IgD-negative memory B cell (primary cell): ENCODE measurements around the gene KRT25. TPM values are rescaled to one million over a fixed set of nuclear protein-coding genes. Genes with fewer than 3 reads are reported as not detected.

Experiments used
- H3K27ac Mint-ChIP-seq, 3 donors: one replicate each; pipeline ENCODE4 v1.8.0; 2020 to 2022; ENCODE audit warnings: mild to moderate bottlenecking in 3 of 3, mixed read lengths in 3 of 3, moderate library complexity in 1 of 3
- H3K27me3 Mint-ChIP-seq: one replicate; pipeline ENCODE4 v1.8.0; 2021; ENCODE audit warnings: mixed read lengths
- H3K36me3 Mint-ChIP-seq: one replicate; pipeline ENCODE4 v1.8.0; 2020; ENCODE audit warnings: mild to moderate bottlenecking, mixed read lengths
- H3K4me1 Mint-ChIP-seq, 3 donors: one replicate each; pipeline ENCODE4 v1.8.0; 2020 to 2022; ENCODE audit warnings: mixed read lengths in 3 of 3, mild to moderate bottlenecking in 1 of 3
- H3K4me3 Mint-ChIP-seq, 4 donors: one replicate each; pipeline ENCODE4 v1.8.0; 2020 to 2022; ENCODE audit warnings: mild to moderate bottlenecking in 4 of 4, mixed read lengths in 4 of 4, moderate library complexity in 3 of 4
- H3K9me3 Mint-ChIP-seq, 3 donors: one replicate each; pipeline ENCODE4 v1.8.0; 2020 to 2021; ENCODE audit warnings: mixed read lengths in 3 of 3, mild to moderate bottlenecking in 1 of 3
- polyA plus RNA-seq: library from polyadenylated mRNA; unstranded; fragments of 300-500 nt; fragmentation: Illumina TruSeq; gene quantifications from one replicate; pipeline ENCODE4 v1.2.3, GENCODE V29; 2021

The KRT25 gene
- polyA plus RNA-seq, 1 donor from 2014 or later: not detected

DNA sequence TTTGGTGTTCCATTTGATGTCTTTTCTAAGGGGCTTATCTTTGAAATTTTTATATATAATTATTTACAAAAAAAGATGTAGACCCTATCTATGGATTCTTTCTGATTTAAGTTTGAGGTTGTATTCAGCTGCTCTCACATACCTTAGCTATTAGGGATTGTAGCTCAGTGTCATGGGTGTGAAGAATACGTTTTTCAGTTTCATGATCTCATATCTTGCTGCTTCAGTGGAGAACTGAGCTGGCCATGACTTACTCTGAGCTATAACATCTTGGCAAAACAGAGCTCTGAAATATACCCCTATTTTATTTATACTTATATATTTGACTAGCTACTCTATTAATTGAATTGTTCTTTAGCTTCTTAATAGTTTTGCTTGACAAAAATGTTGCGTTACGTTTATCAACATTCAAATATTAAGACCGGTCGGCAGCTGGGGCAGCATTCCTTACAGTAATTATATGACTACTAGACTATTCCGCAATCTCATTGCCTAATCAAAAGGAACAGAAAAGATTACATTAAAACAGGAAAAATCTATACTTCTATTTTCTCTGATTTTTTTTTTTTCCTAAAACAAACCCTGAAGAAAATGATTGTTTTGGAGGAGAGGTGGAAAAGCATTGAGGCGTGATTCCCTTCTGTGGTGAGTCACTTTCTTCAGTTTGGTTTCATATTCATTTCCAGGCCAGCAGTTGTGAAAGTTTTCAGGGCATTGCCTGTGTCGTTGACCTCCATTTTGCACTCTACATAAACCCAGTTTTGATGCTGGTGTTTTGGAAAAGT is 27.5 kb downstream of the KRT25 start:
- Mint-ChIP-seq H3K4me3 (peak overlapping the region; percentile 21 to 85 (median 64)), H3K27ac (peak overlapping the region; percentile 15 to 81 (median 78))

DNA sequence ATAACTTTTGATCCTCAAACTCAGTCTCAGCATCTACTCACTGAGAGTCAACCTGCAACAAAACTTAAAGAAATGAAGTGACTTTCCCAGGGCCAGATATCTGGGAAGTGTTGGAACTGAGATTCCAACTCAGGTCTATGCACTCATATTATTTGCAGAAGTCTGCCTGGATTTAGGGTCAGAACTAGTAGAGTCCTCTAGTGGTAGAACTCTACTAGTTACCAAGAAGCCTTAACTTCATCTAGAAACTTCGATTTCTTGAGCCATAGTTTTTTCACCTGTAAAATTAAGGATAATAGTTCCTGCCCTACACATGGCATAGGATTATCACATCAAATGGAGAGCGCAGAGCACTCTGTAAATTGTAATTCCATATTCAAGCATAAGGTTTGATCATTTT is 28.2 kb downstream of the KRT25 start:
- H3K9me3 Mint-ChIP-seq: peaks cover 0 to 3% (median 0%) of the 10 kb centered on the region in 3 donors
- H3K27me3 Mint-ChIP-seq: peaks cover 8% of the 10 kb centered on the region
- H3K27ac Mint-ChIP-seq: no peak overlapping the region
- H3K4me3 Mint-ChIP-seq: no peak overlapping the region
- peaks cover 8 to 13% (median 9%) of the 10 kb centered on the region in 3 donors for H3K4me1 Mint-ChIP-seq
- H3K36me3 Mint-ChIP-seq: no peaks in the 10 kb centered on the region

More for the DNA sequence above, 27.5 kb downstream of the KRT25 start:
- peaks cover 8 to 13% (median 9%) of the 10 kb centered on the region in 3 donors for H3K4me1 Mint-ChIP-seq
- H3K36me3 Mint-ChIP-seq: no peaks in the 10 kb centered on the region
- peaks cover 8% of the 10 kb centered on the region for H3K27me3 Mint-ChIP-seq
- peaks cover 0 to 3% (median 0%) of the 10 kb centered on the region in 3 donors for H3K9me3 Mint-ChIP-seq

DNA sequence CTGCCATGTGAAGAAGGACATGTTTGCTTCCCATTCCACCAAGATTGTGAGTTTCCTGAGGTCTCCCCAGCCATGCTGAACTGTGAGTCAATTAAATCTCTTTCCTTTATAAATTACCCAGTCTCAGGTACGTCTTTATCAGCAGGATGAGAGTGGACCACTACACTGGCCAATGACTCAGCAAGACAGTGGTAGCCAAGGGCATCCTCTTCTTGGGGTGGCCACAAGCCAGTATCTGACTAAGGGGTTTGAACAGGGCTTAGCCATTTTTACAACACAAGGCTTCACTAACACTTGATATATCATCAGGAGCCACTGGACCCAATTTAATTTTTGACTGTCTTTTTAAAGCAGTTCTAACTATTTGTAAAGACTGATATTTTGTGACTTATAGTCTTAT is 30.5 kb downstream of the KRT25 start:
- H3K27ac Mint-ChIP-seq: no peak overlapping the region
- no peak overlapping the region for H3K4me3 Mint-ChIP-seq
- H3K36me3 Mint-ChIP-seq: no peaks in the 10 kb centered on the region
- no peaks in the 10 kb centered on the region for H3K9me3 Mint-ChIP-seq
- peaks cover 8% of the 10 kb centered on the region for H3K27me3 Mint-ChIP-seq
- peaks cover 8 to 9% (median 9%) of the 10 kb centered on the region in 3 donors for H3K4me1 Mint-ChIP-seq

DNA sequence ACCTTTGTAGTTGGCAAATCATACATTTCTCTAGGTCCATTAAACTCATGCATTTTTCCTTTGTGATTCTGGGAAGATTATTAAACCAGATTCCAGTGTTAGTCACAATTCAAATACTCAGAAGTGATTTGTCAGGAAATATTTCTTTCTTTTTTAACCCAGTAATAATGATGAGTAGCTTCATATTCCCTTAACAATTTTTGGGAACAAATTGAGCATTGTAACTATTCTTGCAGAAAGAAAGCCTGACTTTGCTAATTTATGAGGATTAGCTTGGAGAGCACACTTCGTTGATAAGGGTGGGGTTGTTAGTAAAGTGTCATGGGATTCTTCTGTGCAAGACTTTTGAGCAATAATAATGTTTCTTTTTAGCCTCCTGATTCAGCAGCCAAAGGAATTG is 32.9 kb downstream of the KRT25 start:
- Mint-ChIP-seq H3K27ac (no peak overlapping the region), H3K9me3 (no peaks in the 10 kb centered on the region), H3K36me3 (no peaks in the 10 kb centered on the region), H3K4me3 (no peak overlapping the region), H3K4me1 (peaks cover 2 to 3% (median 3%) of the 10 kb centered on the region in 3 donors), H3K27me3 (peaks cover 8% of the 10 kb centered on the region)

DNA sequence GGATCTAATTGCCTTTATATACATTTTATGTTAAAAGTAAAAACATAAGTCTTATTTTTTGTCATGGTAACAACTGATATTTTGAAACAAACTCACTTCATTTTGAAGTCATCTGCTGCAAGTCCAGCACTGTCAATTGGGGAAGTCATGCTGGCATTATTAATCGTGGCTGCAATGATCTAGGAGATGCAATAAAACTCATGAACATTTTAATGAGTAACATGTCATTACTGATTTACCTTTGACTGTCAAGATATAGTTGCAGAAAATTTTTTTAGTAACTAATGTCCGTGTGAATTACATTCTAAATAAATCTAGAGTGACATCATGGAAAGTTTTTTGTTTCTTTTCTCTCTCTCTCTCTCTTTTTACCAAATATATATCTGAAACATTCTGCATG is 34.2 kb downstream of the KRT25 start:
- H3K4me3 Mint-ChIP-seq: no peak overlapping the region
- peaks cover 10% of the 10 kb centered on the region for H3K27me3 Mint-ChIP-seq
- H3K9me3 Mint-ChIP-seq: no peaks in the 10 kb centered on the region
- no peak overlapping the region for H3K27ac Mint-ChIP-seq
- no peaks in the 10 kb centered on the region for H3K36me3 Mint-ChIP-seq
- H3K4me1 Mint-ChIP-seq: no peaks in the 10 kb centered on the region

DNA sequence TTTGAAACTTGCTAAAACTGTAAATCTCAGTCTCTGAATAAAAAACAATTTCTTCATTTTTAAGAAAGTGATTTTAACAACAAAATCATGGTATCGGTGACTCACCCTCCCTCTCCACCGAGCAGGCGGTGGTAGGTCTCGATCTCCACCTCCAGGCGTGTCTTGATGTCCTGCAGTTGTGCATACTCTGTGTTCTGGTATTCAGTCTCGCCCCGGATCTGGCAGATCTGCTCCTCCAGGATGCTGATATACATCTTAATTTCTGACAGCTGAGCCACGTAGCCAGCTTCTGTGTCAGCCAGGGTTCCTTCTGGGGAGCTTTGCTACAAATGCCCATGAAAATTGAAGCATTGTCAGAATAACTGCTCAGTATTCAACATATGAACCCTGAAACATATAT is 36.2 kb downstream of the KRT25 start:
- no peaks in the 10 kb centered on the region for H3K36me3 Mint-ChIP-seq
- H3K27me3 Mint-ChIP-seq: peaks cover 15% of the 10 kb centered on the region
- H3K9me3 Mint-ChIP-seq: no peaks in the 10 kb centered on the region
- no peaks in the 10 kb centered on the region for H3K4me1 Mint-ChIP-seq
- no peak overlapping the region for H3K4me3 Mint-ChIP-seq
- no peak overlapping the region for H3K27ac Mint-ChIP-seq

DNA sequence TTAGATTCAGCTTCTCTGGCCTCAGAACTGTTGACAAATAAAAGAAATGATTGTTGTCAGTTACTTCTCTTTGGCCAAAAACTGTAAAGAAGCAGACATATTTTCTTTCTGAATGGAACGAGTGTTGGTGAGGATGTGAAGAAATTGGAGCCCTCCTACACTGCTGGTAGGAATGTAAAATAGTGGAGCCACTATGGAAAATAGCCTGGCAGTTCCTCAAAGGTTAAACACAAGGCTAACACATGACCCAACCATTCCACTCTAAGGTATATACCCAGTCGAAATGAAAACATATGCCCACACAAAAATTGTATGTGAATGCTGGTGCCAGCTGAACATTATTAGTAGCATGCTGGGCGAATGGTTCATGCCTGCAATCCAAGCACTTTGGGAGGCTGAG is 37.4 kb downstream of the KRT25 start:
- Mint-ChIP-seq H3K27ac (no peak overlapping the region), H3K4me3 (no peak overlapping the region), H3K9me3 (no peaks in the 10 kb centered on the region), H3K4me1 (no peaks in the 10 kb centered on the region), H3K36me3 (no peaks in the 10 kb centered on the region), H3K27me3 (peaks cover 8% of the 10 kb centered on the region)

DNA sequence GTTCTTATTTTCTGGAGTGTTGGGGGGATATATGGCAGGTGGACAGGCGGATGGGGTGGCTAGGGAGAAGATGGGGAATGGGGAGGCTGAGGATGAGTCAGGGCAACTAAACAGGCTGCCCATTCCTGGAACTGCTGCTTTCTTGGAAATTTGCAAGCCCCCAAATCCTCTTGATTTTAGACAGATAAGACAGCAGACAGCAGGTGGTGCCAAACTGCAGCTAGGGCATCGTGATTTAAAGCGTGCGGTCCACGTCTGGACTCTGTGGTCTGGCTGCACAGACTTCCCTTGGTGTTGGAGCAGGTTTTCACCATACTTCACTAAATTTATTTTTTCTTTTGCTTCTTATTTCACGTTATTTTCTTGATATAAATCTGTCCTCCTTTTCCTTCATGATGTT is 40.7 kb downstream of the KRT25 start:
- Mint-ChIP-seq H3K4me3 (no peak overlapping the region), H3K36me3 (no peaks in the 10 kb centered on the region), H3K27me3 (peaks cover 8% of the 10 kb centered on the region), H3K9me3 (no peaks in the 10 kb centered on the region), H3K27ac (no peak overlapping the region), H3K4me1 (no peaks in the 10 kb centered on the region)

DNA sequence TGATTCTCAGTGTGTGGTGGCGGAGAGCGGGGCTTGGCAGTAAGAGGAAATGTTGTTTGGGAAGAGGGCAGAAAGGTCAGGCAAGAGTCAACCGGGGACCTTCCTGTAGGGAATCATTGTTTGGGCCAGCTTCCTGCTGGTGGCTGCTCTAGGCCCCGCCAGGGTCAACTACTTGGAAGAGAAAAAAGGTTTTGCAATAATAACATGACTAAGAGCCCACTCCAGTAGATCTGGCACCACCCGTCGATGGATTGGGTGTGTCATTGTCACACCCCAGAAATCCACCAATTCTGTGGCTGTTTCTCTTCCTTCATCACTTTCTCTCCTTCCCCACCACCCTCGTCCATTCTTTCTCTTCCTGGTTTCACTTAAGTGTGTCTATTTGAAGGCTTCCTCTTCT is 47.4 kb downstream of the KRT25 start:
- no peak overlapping the region for H3K4me3 Mint-ChIP-seq
- no peak overlapping the region for H3K27ac Mint-ChIP-seq
- no peaks in the 10 kb centered on the region for H3K36me3 Mint-ChIP-seq
- peaks cover 13% of the 10 kb centered on the region for H3K27me3 Mint-ChIP-seq
- H3K4me1 Mint-ChIP-seq: no peaks in the 10 kb centered on the region
- no peaks in the 10 kb centered on the region for H3K9me3 Mint-ChIP-seq

DNA sequence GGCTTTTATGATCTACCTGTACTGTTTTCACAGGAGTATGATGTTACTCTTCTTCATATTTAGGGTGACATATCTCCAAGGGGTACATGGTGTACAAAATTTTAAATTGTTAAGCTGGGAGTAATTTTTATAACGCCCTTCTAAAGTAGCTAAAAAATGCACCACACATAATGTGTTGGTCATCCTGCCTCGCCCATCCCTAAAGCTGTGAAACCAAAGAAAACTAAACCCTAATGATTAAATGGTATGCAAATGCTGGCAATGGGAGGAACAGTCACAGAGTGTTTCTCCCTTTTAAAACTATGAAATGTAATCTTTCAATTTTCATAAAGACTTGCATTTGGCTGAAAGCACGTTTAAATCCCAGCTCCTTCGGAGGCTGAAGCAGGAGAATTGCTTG is 49.5 kb downstream of the KRT25 start:
- no peaks in the 10 kb centered on the region for H3K9me3 Mint-ChIP-seq
- no peaks in the 10 kb centered on the region for H3K36me3 Mint-ChIP-seq

DNA sequence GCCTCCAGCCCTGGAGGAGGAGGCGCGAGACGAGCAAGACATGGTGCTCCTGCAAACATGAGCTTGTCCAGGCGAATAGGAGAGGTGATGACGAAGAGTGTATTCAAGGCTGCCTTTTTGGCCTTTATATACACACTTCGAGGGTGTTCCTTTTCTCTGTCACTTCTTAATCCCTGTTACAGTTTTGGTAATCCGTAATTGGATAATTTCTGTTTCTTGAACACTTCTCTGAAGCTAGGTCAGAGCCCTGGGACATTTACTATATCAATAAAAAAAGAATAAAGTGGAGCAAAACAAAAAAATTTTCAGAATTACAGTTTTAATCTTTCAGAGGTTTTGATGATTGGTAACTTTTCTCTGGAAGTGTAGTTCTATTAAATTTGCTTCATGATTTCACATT is 51.5 kb downstream of the KRT25 start, which contains the start of gene KRT24:
TSS of gene KRT24 (minus strand) at position 101 of the 400 bp plus-strand sequence. CDS start at position 42, 59 bp downstream.
- H3K4me3 Mint-ChIP-seq: no peak within 1 kb of the TSS
- no peaks in the 10 kb centered on the region for H3K4me1 Mint-ChIP-seq
- H3K27me3 Mint-ChIP-seq: peaks cover 21% of the 10 kb centered on the region
- no peaks in the 10 kb centered on the region for H3K36me3 Mint-ChIP-seq
- no peaks in the 10 kb centered on the region for H3K9me3 Mint-ChIP-seq
- no peak within 1 kb of the TSS for H3K27ac Mint-ChIP-seq

More for the DNA sequence above, 49.5 kb downstream of the KRT25 start:
- no peaks in the 10 kb centered on the region for H3K4me1 Mint-ChIP-seq
- no peak overlapping the region for H3K4me3 Mint-ChIP-seq
- H3K27me3 Mint-ChIP-seq: peaks cover 18% of the 10 kb centered on the region
- no peak overlapping the region for H3K27ac Mint-ChIP-seq

DNA sequence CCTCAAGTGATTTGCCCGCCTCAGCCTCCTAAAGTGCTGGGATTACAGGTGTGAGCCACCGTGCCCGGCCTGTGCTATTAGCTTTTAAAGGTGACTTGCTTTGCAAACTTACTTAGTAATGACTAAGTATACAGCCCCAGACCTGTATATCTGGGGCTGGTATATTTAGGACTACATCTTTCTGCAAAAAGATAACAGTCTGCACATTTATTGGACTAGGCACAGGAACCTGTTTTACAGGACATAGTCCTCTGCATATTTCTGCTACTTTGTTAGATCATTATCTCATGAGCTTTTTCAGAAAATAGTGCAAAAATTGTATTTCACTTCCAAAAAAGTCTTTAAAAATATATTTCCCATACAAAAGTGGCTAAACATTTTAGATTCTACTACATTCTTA is 52.9 kb downstream of the KRT25 start:
- no peaks in the 10 kb centered on the region for H3K9me3 Mint-ChIP-seq
- no peak overlapping the region for H3K4me3 Mint-ChIP-seq
- no peaks in the 10 kb centered on the region for H3K4me1 Mint-ChIP-seq
- H3K27me3 Mint-ChIP-seq: peaks cover 23% of the 10 kb centered on the region
- no peak overlapping the region for H3K27ac Mint-ChIP-seq
- H3K36me3 Mint-ChIP-seq: no peaks in the 10 kb centered on the region

DNA sequence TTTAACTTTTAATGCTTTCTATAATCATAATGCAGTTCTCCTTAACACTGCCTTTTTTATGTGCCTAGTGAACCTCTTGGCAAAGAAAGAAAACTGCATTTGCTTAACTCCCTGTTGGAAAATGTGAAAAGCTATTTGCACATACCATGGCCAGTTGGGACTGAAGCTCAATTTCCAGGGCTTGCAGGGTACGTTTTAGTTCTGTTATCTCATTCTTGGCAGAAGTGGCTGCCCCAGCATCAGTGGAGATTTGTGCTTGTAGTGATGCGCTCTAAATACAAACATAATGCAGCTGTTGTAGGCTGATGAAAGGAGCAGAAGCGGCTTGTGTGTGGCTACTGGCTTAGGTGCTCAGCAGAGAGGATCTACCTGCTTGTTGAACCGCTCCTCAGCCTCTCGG is 55.3 kb downstream of the KRT25 start:
- H3K4me3 Mint-ChIP-seq: no peak overlapping the region
- no peaks in the 10 kb centered on the region for H3K4me1 Mint-ChIP-seq
- H3K36me3 Mint-ChIP-seq: no peaks in the 10 kb centered on the region
- H3K9me3 Mint-ChIP-seq: no peaks in the 10 kb centered on the region
- H3K27ac Mint-ChIP-seq: no peak overlapping the region
- peaks cover 20% of the 10 kb centered on the region for H3K27me3 Mint-ChIP-seq

DNA sequence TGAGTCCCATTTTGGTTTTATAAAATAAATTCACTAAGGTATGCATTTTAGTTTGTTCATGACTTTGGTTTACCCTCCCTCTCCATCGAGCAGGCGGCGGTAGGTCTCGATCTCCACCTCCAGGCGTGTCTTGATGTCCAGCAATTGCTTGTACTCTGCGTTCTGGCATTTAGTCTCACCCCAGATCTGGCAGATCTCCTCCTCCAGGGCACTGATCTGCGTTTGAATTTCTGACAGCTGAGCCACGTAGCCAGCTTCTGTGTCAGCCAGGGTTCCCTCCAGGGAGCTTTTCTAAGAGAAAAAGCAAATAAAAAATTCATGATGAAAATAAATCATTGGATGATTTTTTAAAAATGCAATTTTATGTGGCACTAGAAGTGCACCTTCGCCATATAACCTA is 55.8 kb downstream of the KRT25 start:
- H3K9me3 Mint-ChIP-seq: no peaks in the 10 kb centered on the region
- no peak overlapping the region for H3K27ac Mint-ChIP-seq
- H3K4me1 Mint-ChIP-seq: no peaks in the 10 kb centered on the region
- H3K36me3 Mint-ChIP-seq: no peaks in the 10 kb centered on the region
- no peak overlapping the region for H3K4me3 Mint-ChIP-seq
- peaks cover 21% of the 10 kb centered on the region for H3K27me3 Mint-ChIP-seq
